CD4-positive, alpha-beta T cell (primary cell): ENCODE measurements around the gene CSTB. TPM values are rescaled to one million over a fixed set of nuclear protein-coding genes. Genes with fewer than 3 reads are reported as not detected.
A peak's percentile ranks its signal among the peaks of the same experiment; 100 is the strongest.

Experiments
- ATAC-seq: fragments of 200-7000 bp; cut with Tn5 transposase; one replicate; pipeline ENCODE4 v1.10.0; 2022; ENCODE audit warnings: mild to moderate bottlenecking; ENCODE audit not compliant: poor library complexity
- CTCF ChIA-PET: fragments of 350-600 bp; sonication (Branson Sonifier 250); formaldehyde crosslinking; loops from one replicate; lab custom pipeline; 2021; ENCODE audit warnings: antibody characterized with exemption, inconsistent platforms; lab: Charles Lee
- POLR2A ChIA-PET: fragments of 350-600 bp; sonication (Branson Sonifier 250); formaldehyde crosslinking; loops from one replicate; lab custom pipeline; 2021; ENCODE audit warnings: antibody characterized with exemption, inconsistent platforms; lab: Charles Lee
- DNase-seq, 14 experiments: peaks; one replicate each; pipeline ENCODE4 v3.0.0-alpha.2; 2013 to 2020; ENCODE audit warnings: mixed read lengths in 2 of 14
- H3K27ac ChIP-seq, 2 donors: one replicate each; pipeline versions ENCODE4 v1.5.1 to v1.7.0; 2013; ENCODE audit warnings: low read length in 2 of 2, low read depth in 1 of 2, mild to moderate bottlenecking in 1 of 2
- H3K27me3 ChIP-seq, 2 experiments: 1 replicate in 1 of 2; 2 replicates in 1 of 2; pipeline versions ENCODE4 v1.6.1 to v1.7.0; 2013; ENCODE audit warnings: low read length in 2 of 2, control low read depth in 1 of 2, mild to moderate bottlenecking in 1 of 2, moderate library complexity in 1 of 2; ENCODE audit not compliant: insufficient read depth in 2 of 2, control insufficient read depth in 1 of 2
- H3K36me3 ChIP-seq: one replicate; pipeline ENCODE4 v1.6.1; 2013; ENCODE audit warnings: low read length, control low read depth; ENCODE audit not compliant: insufficient read depth
- H3K4me1 ChIP-seq: one replicate; pipeline ENCODE4 v1.6.1; 2013; ENCODE audit warnings: low read length, control low read depth; ENCODE audit not compliant: insufficient read depth
- H3K4me3 ChIP-seq: one replicate; pipeline ENCODE4 v1.5.1; 2013; ENCODE audit warnings: mild to moderate bottlenecking, low read length, moderate library complexity
- H3K9me3 ChIP-seq, 2 experiments: 1 replicate in 1 of 2; 2 replicates in 1 of 2; pipeline versions ENCODE4 v1.6.1 to v1.7.0; 2013; ENCODE audit warnings: low read length in 2 of 2, mild to moderate bottlenecking in 2 of 2, control low read depth in 1 of 2, moderate library complexity in 1 of 2; ENCODE audit not compliant: control insufficient read depth in 1 of 2, insufficient read depth in 1 of 2
- H3K27ac Mint-ChIP-seq: one replicate; pipeline ENCODE4 v1.8.0; 2020; ENCODE audit warnings: mixed read lengths
- H3K27me3 Mint-ChIP-seq: one replicate; pipeline ENCODE4 v1.8.0; 2021; ENCODE audit warnings: mixed read lengths
- H3K36me3 Mint-ChIP-seq: one replicate; pipeline ENCODE4 v1.8.0; 2021; ENCODE audit warnings: low read depth, mixed read lengths
- H3K4me1 Mint-ChIP-seq: one replicate; pipeline ENCODE4 v1.8.0; 2021; ENCODE audit warnings: low read depth, mixed read lengths
- H3K4me3 Mint-ChIP-seq: one replicate; pipeline ENCODE4 v1.8.0; 2020; ENCODE audit warnings: mild to moderate bottlenecking, mixed read lengths
- H3K9me3 Mint-ChIP-seq: one replicate; pipeline ENCODE4 v1.8.0; 2020; ENCODE audit warnings: mixed read lengths
- CTCF ChIP-seq: fragments of 200-600 bp; IDR thresholded peaks from one replicate; pipeline ENCODE4 v1.8.0; 2022; ENCODE audit warnings: antibody characterized with exemption, mild to moderate bottlenecking
- intact Hi-C, 2 experiments: fragments of 100-400 bp; cut with DNase I in 1 of 2; cut with micrococcal nuclease in 1 of 2; formaldehyde crosslinking; loops; one replicate each; pipeline versions ENCODE4 v1.15.1 to v1.9.0; 2023 to 2025; cut with DNase I, micrococcal nuclease
- total RNA-seq, 174 experiments: library from RNA in 2 of 174; stranded (reverse) in 2 of 174; gene quantifications; one replicate each; pipeline ENCODE4 v1.2.3 and lab custom pipeline; 2021 to 2026

The CSTB gene
- total RNA-seq, 2 experiments from 2014 or later = 13.4 to 14.5 TPM

GRCh38 chr21:43786807-43787440 lies 10.8 kb upstream of the CSTB start:
- H3K4me1 Mint-ChIP-seq = peaks cover 13% of the 10 kb centered on the region
- Histone ChIP-seq H3K27ac (no peak overlapping the region), H3K36me3 (peaks cover 3% of the 10 kb centered on the region), H3K27me3 (no peaks in the 10 kb centered on the region), H3K9me3 (no peaks in the 10 kb centered on the region), H3K4me3 (no peak overlapping the region), H3K4me1 (peaks cover 22% of the 10 kb centered on the region)
- ChIA-PET POLR2A (no interaction called here), CTCF (no interaction called here)
- no peaks in the 10 kb centered on the region for H3K27me3 Mint-ChIP-seq
- peaks cover 4% of the 10 kb centered on the region for H3K36me3 Mint-ChIP-seq
- no peak for TF ChIP-seq CTCF
- peak overlapping the region; percentile 57 for H3K4me3 Mint-ChIP-seq
- DNase-seq (no peak), ATAC-seq (no peak)
- intact Hi-C loops = loop anchor here in 1 of 2 experiments (10.0 kb wide), 1 partner anchor 1552 kb away; no protein-coding TSS in a partner anchor
- no peaks in the 10 kb centered on the region for H3K9me3 Mint-ChIP-seq
- no peak overlapping the region for H3K27ac Mint-ChIP-seq

- Mint-ChIP-seq H3K36me3 (no peaks in the 10 kb centered on the region), H3K27me3 (no peaks in the 10 kb centered on the region), H3K27ac (no peak overlapping the region), H3K9me3 (no peaks in the 10 kb centered on the region), H3K4me1 (peaks cover 12% of the 10 kb centered on the region), H3K4me3 (peak overlapping the region; percentile 57)
- TF ChIP-seq CTCF = no peak
- Histone ChIP-seq H3K4me3 (no peak overlapping the region), H3K9me3 (no peaks in the 10 kb centered on the region), H3K36me3 (no peaks in the 10 kb centered on the region), H3K4me1 (peaks cover 20% of the 10 kb centered on the region), H3K27ac (no peak overlapping the region), H3K27me3 (no peaks in the 10 kb centered on the region)
- intact Hi-C loops = loop anchor here in 1 of 2 experiments (10.0 kb wide), 1 partner anchor 1552 kb away; no protein-coding TSS in a partner anchor
- DNase-seq (no peak), ATAC-seq (no peak)
- CTCF ChIA-PET = no interaction called here
- POLR2A ChIA-PET = no interaction called here
Observed at GRCh38 chr21:43786300-43786806, 10.2 kb upstream of the CSTB start.

GRCh38 chr21:43785134-43785533 lies 9.0 kb upstream of the CSTB start:
- Histone ChIP-seq H3K4me3 (no peak overlapping the region), H3K9me3 (no peaks in the 10 kb centered on the region), H3K4me1 (peaks cover 7% of the 10 kb centered on the region), H3K27ac (no peak overlapping the region), H3K36me3 (no peaks in the 10 kb centered on the region), H3K27me3 (no peaks in the 10 kb centered on the region)
- Mint-ChIP-seq H3K4me1 (peaks cover 4% of the 10 kb centered on the region), H3K4me3 (no peak overlapping the region), H3K27ac (no peak overlapping the region), H3K9me3 (no peaks in the 10 kb centered on the region), H3K27me3 (no peaks in the 10 kb centered on the region), H3K36me3 (no peaks in the 10 kb centered on the region)
- intact Hi-C loops = loop anchor here in 1 of 2 experiments (10.0 kb wide), 1 partner anchor 1550 kb away; no protein-coding TSS in a partner anchor
- DNase-seq (no peak), ATAC-seq (no peak)
- ChIA-PET CTCF (no interaction called here), POLR2A (no interaction called here)
- TF ChIP-seq CTCF = no peak
